ENCODE results near the gene CPPED1. TPM values are rescaled to one million over a fixed set of nuclear protein-coding genes. Genes with fewer than 3 reads are reported as not detected.

CPPED1 gene
- total and polyA plus RNA-seq, 4 donors, result 16.9 to 25.3 (median 19.8) TPM

DNA sequence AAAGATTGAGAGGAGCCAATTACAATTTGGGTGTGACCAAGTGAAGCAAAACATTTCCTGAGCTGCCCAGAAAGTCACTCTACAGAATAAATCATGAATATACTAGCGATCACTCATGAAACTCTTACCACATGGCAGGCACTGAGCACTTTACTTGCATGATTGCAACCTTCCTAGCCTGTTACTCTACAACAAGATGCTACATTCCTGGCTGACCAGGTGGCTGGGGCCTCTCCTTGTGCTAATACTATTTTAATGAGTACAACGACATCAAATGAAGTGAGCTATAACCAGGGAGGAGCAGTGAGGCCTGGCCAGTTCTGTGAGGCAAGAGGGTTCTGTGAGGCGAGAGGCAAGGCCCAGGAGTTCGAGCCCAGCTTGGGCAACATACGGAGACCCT lies 75.2 kb downstream of the CPPED1 start:
- ATAC-seq (ENCODE audit: low FRiP score) (no peak), DNase-seq (no peak)
- WGBS, 2 donors, result 81 to 89% methylated on average over 5 of the region's 5 CpGs
- Histone ChIP-seq H3K27me3 (ENCODE audit: control insufficient read depth in 1 of 2, insufficient read depth in 2 of 2, low read length in 1 of 2) (no peaks in the 10 kb centered on the region), H3K27ac (ENCODE audit: low read depth in 1 of 2, low read length in 2 of 2) (no peak overlapping the region), H3K9me3 (ENCODE audit: control insufficient read depth, low read length) (peaks cover 1% of the 10 kb centered on the region), H3K36me3 (ENCODE audit: control insufficient read depth in 1 of 2, insufficient read depth in 2 of 2, low read length in 1 of 2) (peaks cover under 1 to 2% of the 10 kb centered on the region in 2 donors), H3K4me3 (ENCODE audit: low read length in 2 of 2) (no peak overlapping the region), H3K4me1 (ENCODE audit: control insufficient read depth in 1 of 2, insufficient read depth in 2 of 2, low read length in 2 of 2) (no peaks in the 10 kb centered on the region)
- intact Hi-C loops (cut with DNase I), result no loop called here

DNA sequence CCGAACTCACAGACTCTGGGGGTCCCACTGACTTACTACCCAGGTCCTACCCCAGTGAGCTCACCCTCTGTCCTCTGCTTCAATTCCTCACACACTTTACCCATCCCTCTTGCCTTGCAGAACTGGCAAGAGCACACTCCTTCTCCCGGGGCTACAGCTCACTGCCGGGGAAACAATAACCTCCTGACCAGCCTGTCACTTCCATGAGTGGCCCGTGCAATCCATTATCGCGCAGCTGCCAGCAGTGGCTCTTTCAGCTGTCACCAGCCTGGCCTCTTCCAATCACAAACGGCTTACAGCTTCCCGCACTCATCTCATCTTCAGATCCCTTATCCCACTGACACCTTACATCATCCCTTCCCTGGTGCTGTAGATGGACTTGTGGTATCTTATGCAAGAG lies 79.5 kb downstream of the CPPED1 start:
- H3K9me3 ChIP-seq (ENCODE audit: control insufficient read depth, low read length), result no peaks in the 10 kb centered on the region
- H3K4me3 ChIP-seq (ENCODE audit: low read length in 2 of 2), result no peak overlapping the region
- H3K4me1 ChIP-seq (ENCODE audit: control insufficient read depth in 1 of 2, insufficient read depth in 2 of 2, low read length in 2 of 2), result no peaks in the 10 kb centered on the region
- no peaks in the 10 kb centered on the region for H3K27me3 ChIP-seq (ENCODE audit: control insufficient read depth in 1 of 2, insufficient read depth in 2 of 2, low read length in 1 of 2)
- intact Hi-C loops (cut with DNase I), result no loop called here
- 85 to 89% methylated on average over 8 of the region's 8 CpGs for WGBS, 2 donors
- H3K27ac ChIP-seq (ENCODE audit: low read depth in 1 of 2, low read length in 2 of 2), result no peak overlapping the region
- H3K36me3 ChIP-seq (ENCODE audit: control insufficient read depth in 1 of 2, insufficient read depth in 2 of 2, low read length in 1 of 2), result peaks cover 0 to 2% of the 10 kb centered on the region in 2 donors
- ATAC-seq (ENCODE audit: low FRiP score) (no peak), DNase-seq (no peak)

DNA sequence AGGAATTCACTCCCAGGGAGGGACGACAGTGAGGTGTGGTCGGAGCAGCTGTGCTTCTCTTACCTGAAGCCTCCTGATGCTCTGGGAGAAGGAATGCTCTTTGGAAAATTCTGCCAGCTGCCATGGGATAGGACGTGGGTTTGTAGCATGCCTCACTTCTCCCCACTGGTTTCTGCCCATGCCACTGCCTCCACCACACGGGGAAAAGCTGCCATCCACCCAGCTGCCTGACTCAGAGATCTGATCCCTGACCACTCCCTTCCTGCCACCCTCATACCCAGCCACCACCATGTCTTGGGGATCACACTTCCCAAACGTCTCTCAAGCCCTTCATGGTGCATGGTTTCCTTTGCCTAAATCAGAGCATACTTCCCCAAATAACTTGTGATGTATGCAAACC lies 80.0 kb downstream of the CPPED1 start:
- no peak overlapping the region for H3K4me3 ChIP-seq (ENCODE audit: low read length in 2 of 2)
- H3K36me3 ChIP-seq (ENCODE audit: control insufficient read depth in 1 of 2, insufficient read depth in 2 of 2, low read length in 1 of 2), result peaks cover 0 to 2% of the 10 kb centered on the region in 2 donors
- no peak overlapping the region for H3K27ac ChIP-seq (ENCODE audit: low read depth in 1 of 2, low read length in 2 of 2)
- H3K4me1 ChIP-seq (ENCODE audit: control insufficient read depth in 1 of 2, insufficient read depth in 2 of 2, low read length in 2 of 2), result no peaks in the 10 kb centered on the region
- no peaks in the 10 kb centered on the region for H3K9me3 ChIP-seq (ENCODE audit: control insufficient read depth, low read length)
- ATAC-seq (ENCODE audit: low FRiP score), result no peak
- WGBS, 2 donors, result 78 to 80% methylated on average over 5 of the region's 5 CpGs
- H3K27me3 ChIP-seq (ENCODE audit: control insufficient read depth in 1 of 2, insufficient read depth in 2 of 2, low read length in 1 of 2), result no peaks in the 10 kb centered on the region
- intact Hi-C loops (cut with DNase I), result no loop called here
- no peak for DNase-seq

DNA sequence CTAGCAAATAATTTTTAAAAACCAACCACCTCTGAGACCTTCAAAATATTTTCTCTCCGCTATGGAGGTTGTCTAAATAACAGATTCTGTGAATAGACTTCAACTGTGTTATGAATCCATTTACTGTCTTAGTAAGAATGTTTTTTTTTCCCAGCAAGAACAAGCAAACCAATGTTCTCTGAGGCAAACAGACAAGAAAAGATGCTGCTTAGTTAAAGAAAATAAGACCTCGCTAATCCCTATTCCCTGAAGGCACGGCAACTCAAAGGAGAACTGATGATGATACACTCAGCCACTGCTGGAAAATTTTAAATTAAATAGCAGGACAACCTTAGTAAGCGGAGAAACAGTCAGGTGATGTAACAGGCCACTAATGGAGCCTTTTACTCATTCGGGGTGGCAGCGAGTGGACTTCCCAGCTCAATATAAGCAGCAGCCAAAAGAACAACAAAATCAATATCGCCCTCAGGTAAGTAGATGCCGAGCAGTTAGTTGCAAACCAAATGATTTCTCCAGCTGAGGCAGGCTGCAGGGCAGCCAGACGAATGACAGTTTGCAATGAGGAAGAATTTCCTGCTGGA lies 81.8 kb downstream of the CPPED1 start:
- no peak overlapping the region for H3K4me3 ChIP-seq (ENCODE audit: low read length in 2 of 2)
- ATAC-seq (ENCODE audit: low FRiP score) (no peak), DNase-seq (no peak)
- no peak overlapping the region for H3K27ac ChIP-seq (ENCODE audit: low read depth in 1 of 2, low read length in 2 of 2)
- H3K36me3 ChIP-seq (ENCODE audit: control insufficient read depth in 1 of 2, insufficient read depth in 2 of 2, low read length in 1 of 2), result peaks cover 0 to 2% of the 10 kb centered on the region in 2 donors
- no peaks in the 10 kb centered on the region for H3K4me1 ChIP-seq (ENCODE audit: control insufficient read depth in 1 of 2, insufficient read depth in 2 of 2, low read length in 2 of 2)
- H3K9me3 ChIP-seq (ENCODE audit: control insufficient read depth, low read length), result no peaks in the 10 kb centered on the region
- 80 to 86% methylated on average over 9 of the region's 9 CpGs for WGBS, 2 donors
- H3K27me3 ChIP-seq (ENCODE audit: control insufficient read depth in 1 of 2, insufficient read depth in 2 of 2, low read length in 1 of 2), result no peaks in the 10 kb centered on the region
- intact Hi-C loops (cut with DNase I), result no loop called here

DNA sequence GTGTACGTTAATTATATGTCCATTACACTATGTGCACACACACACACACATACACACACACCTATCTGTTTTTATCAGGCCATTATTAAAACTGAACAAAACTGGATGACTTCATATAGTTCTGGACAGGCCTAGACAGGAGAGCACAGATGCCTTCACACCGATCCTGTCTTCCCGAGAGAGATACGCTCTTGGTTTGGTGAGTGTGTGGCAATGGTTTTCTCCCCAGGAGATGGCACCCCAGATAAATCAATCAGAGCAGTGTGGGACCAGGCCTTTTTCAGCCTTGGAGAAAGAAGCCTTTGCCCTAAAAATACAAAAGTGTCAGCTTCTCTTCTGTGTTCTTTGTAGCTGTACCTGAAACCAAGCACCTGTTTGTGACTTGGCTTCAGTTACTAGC lies 83.7 kb downstream of the CPPED1 start:
- H3K4me3 ChIP-seq (ENCODE audit: low read length in 2 of 2), result no peak overlapping the region
- H3K9me3 ChIP-seq (ENCODE audit: control insufficient read depth, low read length), result no peaks in the 10 kb centered on the region
- ATAC-seq (ENCODE audit: low FRiP score) (no peak), DNase-seq (no peak)
- intact Hi-C loops (cut with DNase I), result no loop called here
- H3K36me3 ChIP-seq (ENCODE audit: control insufficient read depth in 1 of 2, insufficient read depth in 2 of 2, low read length in 1 of 2), result peaks cover 0 to 2% of the 10 kb centered on the region in 2 donors
- WGBS, 2 donors, result 94 to 96% methylated on average over 4 of the region's 4 CpGs
- H3K27ac ChIP-seq (ENCODE audit: low read depth in 1 of 2, low read length in 2 of 2), result no peak overlapping the region
- no peaks in the 10 kb centered on the region for H3K27me3 ChIP-seq (ENCODE audit: control insufficient read depth in 1 of 2, insufficient read depth in 2 of 2, low read length in 1 of 2)
- no peaks in the 10 kb centered on the region for H3K4me1 ChIP-seq (ENCODE audit: control insufficient read depth in 1 of 2, insufficient read depth in 2 of 2, low read length in 2 of 2)

DNA sequence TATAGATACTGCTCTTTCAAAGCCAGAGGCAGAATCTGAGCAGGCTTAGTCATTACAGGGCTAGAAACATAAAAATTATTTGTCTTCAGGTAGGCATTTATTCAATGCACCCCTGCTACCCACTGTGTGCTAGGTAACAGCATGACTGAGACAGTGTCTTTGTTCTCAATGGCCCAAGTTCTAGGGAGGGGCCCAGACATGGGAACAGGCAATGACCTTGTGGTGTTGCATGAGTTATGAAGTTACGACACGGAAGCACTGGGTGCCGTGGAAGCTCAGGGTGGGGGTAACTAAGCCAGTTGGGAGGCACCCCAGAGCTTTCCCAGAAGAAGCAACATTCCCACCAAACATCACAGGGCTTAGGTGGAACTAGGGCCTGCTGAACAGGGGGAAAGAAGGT lies 87.0 kb downstream of the CPPED1 start:
- intact Hi-C loops (cut with DNase I), result no loop called here
- 87 to 88% methylated on average over 3 of the region's 3 CpGs for WGBS, 2 donors

DNA sequence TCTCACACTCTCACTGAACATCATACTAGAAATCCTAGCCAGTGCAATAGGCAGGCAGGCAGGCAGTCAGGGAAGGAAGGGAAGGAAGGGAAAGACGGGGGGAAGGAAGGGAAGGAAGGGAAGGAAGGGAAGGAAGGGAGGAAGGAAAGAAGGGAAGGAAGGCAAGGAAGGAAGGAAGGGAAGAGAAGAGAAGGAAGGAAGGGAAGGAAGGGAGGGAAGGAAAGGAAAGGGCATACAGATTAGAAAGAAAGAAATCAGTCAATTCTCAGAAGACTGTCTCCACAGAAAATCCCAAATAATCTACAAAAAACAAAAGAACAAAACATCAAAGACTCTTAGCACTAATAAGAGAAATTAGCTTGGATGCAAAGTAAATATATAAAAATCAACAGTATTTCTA lies 93.9 kb downstream of the CPPED1 start:
- H3K9me3 ChIP-seq (ENCODE audit: control insufficient read depth, low read length), result no peaks in the 10 kb centered on the region
- DNase-seq (no peak), ATAC-seq (ENCODE audit: low FRiP score) (no peak)
- H3K27me3 ChIP-seq (ENCODE audit: control insufficient read depth in 1 of 2, insufficient read depth in 2 of 2, low read length in 1 of 2), result no peaks in the 10 kb centered on the region
- no peak overlapping the region for H3K4me3 ChIP-seq (ENCODE audit: low read length in 2 of 2)
- no peaks in the 10 kb centered on the region for H3K36me3 ChIP-seq (ENCODE audit: control insufficient read depth in 1 of 2, insufficient read depth in 2 of 2, low read length in 1 of 2)
- intact Hi-C loops (cut with DNase I), result no loop called here
- H3K4me1 ChIP-seq (ENCODE audit: control insufficient read depth in 1 of 2, insufficient read depth in 2 of 2, low read length in 2 of 2), result no peaks in the 10 kb centered on the region
- WGBS, 2 donors, result 79 to 89% methylated on average over 1 of the region's 1 CpG
- no peak overlapping the region for H3K27ac ChIP-seq (ENCODE audit: low read depth in 1 of 2, low read length in 2 of 2)

More for the DNA sequence above, 87.0 kb downstream of the CPPED1 start:
- no peak for ATAC-seq (ENCODE audit: low FRiP score)
- Histone ChIP-seq H3K27me3 (ENCODE audit: control insufficient read depth in 1 of 2, insufficient read depth in 2 of 2, low read length in 1 of 2) (no peaks in the 10 kb centered on the region), H3K27ac (ENCODE audit: low read depth in 1 of 2, low read length in 2 of 2) (no peak overlapping the region), H3K4me3 (ENCODE audit: low read length in 2 of 2) (no peak overlapping the region), H3K9me3 (ENCODE audit: control insufficient read depth, low read length) (no peaks in the 10 kb centered on the region), H3K4me1 (ENCODE audit: control insufficient read depth in 1 of 2, insufficient read depth in 2 of 2, low read length in 2 of 2) (no peaks in the 10 kb centered on the region), H3K36me3 (ENCODE audit: control insufficient read depth in 1 of 2, insufficient read depth in 2 of 2, low read length in 1 of 2) (no peaks in the 10 kb centered on the region)
- DNase-seq, result no peak

DNA sequence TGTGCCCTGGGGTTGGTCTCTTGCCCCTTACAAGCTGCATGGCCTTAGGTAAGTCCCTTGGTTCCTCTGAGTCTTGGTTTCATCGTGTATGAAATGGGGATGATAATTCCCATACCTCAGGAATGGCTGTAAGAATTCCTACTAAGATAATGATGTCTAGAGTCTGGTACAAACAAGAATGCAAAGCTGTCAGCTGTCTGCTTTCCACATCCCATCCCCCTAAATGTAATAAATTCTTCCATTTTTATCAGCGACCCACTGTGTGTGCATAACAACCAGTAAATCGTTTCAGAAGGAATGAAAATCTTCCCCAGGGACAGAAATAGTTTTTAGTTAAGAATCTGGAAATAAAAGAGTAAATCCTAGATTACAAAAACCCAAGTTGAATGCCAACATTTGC lies 95.4 kb downstream of the CPPED1 start:
- no peak overlapping the region for H3K27ac ChIP-seq (ENCODE audit: low read depth in 1 of 2, low read length in 2 of 2)
- DNase-seq, result no peak
- H3K4me1 ChIP-seq (ENCODE audit: control insufficient read depth in 1 of 2, insufficient read depth in 2 of 2, low read length in 2 of 2), result no peaks in the 10 kb centered on the region
- no peaks in the 10 kb centered on the region for H3K27me3 ChIP-seq (ENCODE audit: control insufficient read depth in 1 of 2, insufficient read depth in 2 of 2, low read length in 1 of 2)
- H3K9me3 ChIP-seq (ENCODE audit: control insufficient read depth, low read length), result no peaks in the 10 kb centered on the region
- no peak overlapping the region for H3K4me3 ChIP-seq (ENCODE audit: low read length in 2 of 2)
- ATAC-seq (ENCODE audit: low FRiP score), result no peak
- H3K36me3 ChIP-seq (ENCODE audit: control insufficient read depth in 1 of 2, insufficient read depth in 2 of 2, low read length in 1 of 2), result peaks cover 0 to 2% of the 10 kb centered on the region in 2 donors
- WGBS, 2 donors, result 51 to 61% methylated on average over 3 of the region's 3 CpGs
- intact Hi-C loops (cut with DNase I), result no loop called here

DNA sequence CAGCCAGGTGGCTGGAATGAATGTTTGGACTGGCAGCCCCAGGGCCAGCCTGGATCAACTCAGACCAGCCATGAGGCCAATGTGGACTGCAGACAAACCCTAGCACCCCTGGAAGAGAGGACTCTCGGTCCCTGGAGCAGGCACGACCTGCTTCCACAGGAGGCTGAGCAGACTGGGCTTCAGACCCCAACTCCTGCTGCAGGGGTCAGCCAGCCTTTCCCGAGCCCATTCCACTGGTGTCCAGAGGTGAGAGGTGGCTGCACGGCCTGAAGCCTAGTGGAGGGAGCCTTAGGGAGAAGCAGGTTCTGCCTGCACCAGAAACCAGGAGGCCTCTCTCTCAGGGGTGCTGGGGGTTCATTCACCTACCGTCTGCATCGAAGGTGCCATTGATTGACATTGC lies 97.1 kb downstream of the CPPED1 start:
- DNase-seq (no peak), ATAC-seq (ENCODE audit: low FRiP score) (no peak)
- Histone ChIP-seq H3K36me3 (ENCODE audit: control insufficient read depth in 1 of 2, insufficient read depth in 2 of 2, low read length in 1 of 2) (peaks cover 0 to 2% of the 10 kb centered on the region in 2 donors), H3K9me3 (ENCODE audit: control insufficient read depth, low read length) (no peaks in the 10 kb centered on the region), H3K27me3 (ENCODE audit: control insufficient read depth in 1 of 2, insufficient read depth in 2 of 2, low read length in 1 of 2) (no peaks in the 10 kb centered on the region), H3K4me3 (ENCODE audit: low read length in 2 of 2) (no peak overlapping the region), H3K4me1 (ENCODE audit: control insufficient read depth in 1 of 2, insufficient read depth in 2 of 2, low read length in 2 of 2) (no peaks in the 10 kb centered on the region), H3K27ac (ENCODE audit: low read depth in 1 of 2, low read length in 2 of 2) (no peak overlapping the region)
- intact Hi-C loops (cut with DNase I), result no loop called here
- 79 to 87% methylated on average over 6 of the region's 6 CpGs for WGBS, 2 donors

Data from aorta (tissue), 5 donors.